DOHH2 (cell line): Measurements from ENCODE around the gene IL1RAP.

Source experiments
- CTCF ChIP-seq: fragments of 200-600 bp; sonication (generic); IDR thresholded peaks from one replicate; pipeline ENCODE4 v1.5.1; 2014; ENCODE audit warnings: antibody characterized with exemption, mild to moderate bottlenecking, low read depth, low read length; ENCODE audit not compliant: poor library complexity, severe bottlenecking
- EZH2phosphoT487 ChIP-seq: fragments of 200-600 bp; sonication (generic); IDR thresholded peaks from 2 replicates; pipeline ENCODE4 v1.6.1; 2017; ENCODE audit warnings: borderline replicate concordance, mild to moderate bottlenecking, antibody characterized with exemption, low read length, moderate library complexity, mixed read lengths

DNA sequence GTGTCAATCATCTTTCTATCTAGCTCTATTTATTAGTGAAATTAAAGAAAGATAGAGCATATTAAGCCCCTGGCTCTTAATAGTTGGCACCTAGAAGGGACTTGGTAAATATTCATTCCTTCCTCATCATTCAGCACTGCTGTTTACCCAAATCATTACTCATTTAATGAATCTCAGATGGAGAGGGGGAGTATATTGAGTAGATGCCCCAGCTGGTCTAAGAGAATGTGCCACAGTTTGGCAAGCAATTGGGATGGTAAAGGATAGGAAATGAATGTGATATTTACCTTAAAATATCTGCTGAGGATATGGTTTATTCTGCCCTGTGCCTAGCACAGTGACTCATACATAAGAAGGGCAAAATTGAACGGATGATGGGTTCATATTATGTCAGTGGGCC is 6.0 kb downstream of the IL1RAP start:
- TF ChIP-seq CTCF: no peak
- no peak for TF ChIP-seq EZH2phosphoT487
